Tibial artery (tissue), 4 donors: ENCODE results near the gene KRTAP9-1.
"Not testable (repeated sequence)": the region's sequence is repeated elsewhere in the genome, so short reads cannot be mapped to it uniquely, and the experiment has no call there.

ENCODE experiments used
- DNase-seq, 2 donors: peaks; one replicate each; pipeline ENCODE4 v3.0.0-alpha.2; 2019
- H3K27ac ChIP-seq, 2 donors: fragments of 200-600 bp; sonication (generic) in 1 of 2; 1 replicate in 1 of 2; 2 replicates in 1 of 2; pipeline ENCODE4 v1.5.1; 2018 to 2019; ENCODE audit warnings: mild to moderate bottlenecking in 1 of 2
- H3K27me3 ChIP-seq, 2 donors: fragments of 200-600 bp; sonication (generic) in 1 of 2; one replicate each; pipeline versions ENCODE4 v1.5.1 to v1.6.0; 2016 to 2019
- H3K36me3 ChIP-seq, 3 donors: fragments of 200-600 bp; sonication (generic) in 2 of 3; one replicate each; pipeline ENCODE4 v1.5.1; 2016 to 2019; ENCODE audit warnings: mild to moderate bottlenecking in 2 of 3
- H3K4me1 ChIP-seq, 4 donors: fragments of 200-600 bp; sonication (generic) in 2 of 4; 1 replicate in 3 of 4; 2 replicates in 1 of 4; pipeline ENCODE4 v1.5.1; 2016 to 2019
- H3K4me3 ChIP-seq, 2 donors: fragments of 200-600 bp; sonication (generic) in 1 of 2; 1 replicate in 1 of 2; 2 replicates in 1 of 2; pipeline ENCODE4 v1.5.1; 2018 to 2019; ENCODE audit warnings: mild to moderate bottlenecking in 2 of 2
- H3K9me3 ChIP-seq, 3 donors: fragments of 200-600 bp; sonication (generic) in 1 of 3; one replicate each; pipeline ENCODE4 v1.5.1; 2016 to 2019
- CTCF ChIP-seq, 2 experiments: fragments of 200-600 bp in 1 of 2; fragments of 450-650 bp in 1 of 2; IDR thresholded peaks; one replicate each; pipeline ENCODE4 v1.5.1; 2017 to 2019; ENCODE audit warnings: antibody characterized with exemption in 2 of 2, mild to moderate bottlenecking in 1 of 2, moderate library complexity in 1 of 2
- intact Hi-C: fragments of 100-400 bp; cut with DNase I; formaldehyde crosslinking; loops from one replicate; pipeline ENCODE4 v1.15.0; 2023; ENCODE audit warnings: low total_unique reads

Gene KRTAP9-1

GRCh38 chr17:41212524-41213169, 23.0 kb downstream of the KRTAP9-1 start:
- H3K4me3 ChIP-seq = no peak overlapping the region
- no peaks in the 10 kb centered on the region for H3K36me3 ChIP-seq
- H3K27ac ChIP-seq = no peak overlapping the region
- intact Hi-C loops = no loop called here
- DNase-seq = no peak
- H3K4me1 ChIP-seq = no peaks in the 10 kb centered on the region
- no peak for TF ChIP-seq CTCF (IDR thresholded peaks at IDR 0.05)
- H3K27me3 ChIP-seq = peaks cover 0 to 17% of the 10 kb centered on the region in 2 donors
- peaks cover 0 to 2% (median 0%) of the 10 kb centered on the region in 3 donors for H3K9me3 ChIP-seq

- no peak for DNase-seq
- Histone ChIP-seq H3K27me3 (peaks cover 0 to 17% of the 10 kb centered on the region in 2 donors), H3K4me3 (no peak overlapping the region), H3K4me1 (no peaks in the 10 kb centered on the region), H3K27ac (no peak overlapping the region), H3K36me3 (no peaks in the 10 kb centered on the region), H3K9me3 (no peaks in the 10 kb centered on the region)
- TF ChIP-seq CTCF (IDR thresholded peaks at IDR 0.05) = no peak
- intact Hi-C loops = no loop called here
Measured at GRCh38 chr17:41215681-41216080, 26.0 kb downstream of the KRTAP9-1 start.

- Histone ChIP-seq H3K9me3 (no peaks in the 10 kb centered on the region), H3K27ac (no peak overlapping the region), H3K4me3 (no peak overlapping the region), H3K36me3 (no peaks in the 10 kb centered on the region), H3K27me3 (no peaks in the 10 kb centered on the region), H3K4me1 (no peaks in the 10 kb centered on the region)
- no peak for TF ChIP-seq CTCF (IDR thresholded peaks at IDR 0.05)
- DNase-seq = no peak
- intact Hi-C loops = no loop called here
Measured at GRCh38 chr17:41223821-41224220, 34.1 kb downstream of the KRTAP9-1 start.

- no peak for TF ChIP-seq CTCF (IDR thresholded peaks at IDR 0.05)
- intact Hi-C loops = no loop called here
Measured at GRCh38 chr17:41226051-41226450, 36.4 kb downstream of the KRTAP9-1 start.

GRCh38 chr17:41226598-41227095, 37.0 kb downstream of the KRTAP9-1 start, which contains the start of gene KRTAP9-2:
Gene KRTAP9-2 (plus strand): TSS chr17:41226648. CDS start chr17:41226655, 7 bp downstream.
- DNase-seq, H3K36me3 ChIP-seq, H3K9me3 ChIP-seq, H3K27me3 ChIP-seq, intact Hi-C loops, H3K4me1 ChIP-seq, H3K4me3 ChIP-seq, H3K27ac ChIP-seq: not testable (repeated sequence)

More at GRCh38 chr17:41226051-41226450, 36.4 kb downstream of the KRTAP9-1 start:
- Histone ChIP-seq H3K4me1 (no peaks in the 10 kb centered on the region), H3K4me3 (no peak overlapping the region), H3K9me3 (no peaks in the 10 kb centered on the region), H3K27me3 (no peaks in the 10 kb centered on the region), H3K36me3 (no peaks in the 10 kb centered on the region), H3K27ac (no peak overlapping the region)
- no peak for DNase-seq

GRCh38 chr17:41230094-41230493, 40.4 kb downstream of the KRTAP9-1 start:
- H3K9me3 ChIP-seq = no peaks in the 10 kb centered on the region
- DNase-seq = no peak
- no peaks in the 10 kb centered on the region for H3K36me3 ChIP-seq
- TF ChIP-seq CTCF (IDR thresholded peaks at IDR 0.05) = no peak
- H3K27me3 ChIP-seq = peaks cover 0 to 6% of the 10 kb centered on the region in 2 donors
- H3K4me1 ChIP-seq = no peaks in the 10 kb centered on the region
- no peak overlapping the region for H3K4me3 ChIP-seq
- H3K27ac ChIP-seq = no peak overlapping the region
- intact Hi-C loops = no loop called here
